Stimulated activated naive CD8-positive, alpha-beta T cell treated with anti-CD3 and anti-CD28 coated beads, Interleukin-15, Interleukin-2, amounts not matched to agents 100 ng/mL and 50 ng/mL, for 24 hours (primary cell): ENCODE measurements around the gene PRH1.

Experiments
- H3K27ac Mint-ChIP-seq: one replicate; pipeline ENCODE4 v1.8.0; 2021; ENCODE audit warnings: mild to moderate bottlenecking, mixed read lengths
- H3K27me3 Mint-ChIP-seq: one replicate; pipeline ENCODE4 v1.8.0; 2021; ENCODE audit warnings: mixed read lengths
- H3K36me3 Mint-ChIP-seq: one replicate; pipeline ENCODE4 v1.8.0; 2021; ENCODE audit warnings: low read depth, mixed read lengths
- H3K4me1 Mint-ChIP-seq: one replicate; pipeline ENCODE4 v1.8.0; 2021; ENCODE audit warnings: low read depth, mixed read lengths
- H3K4me3 Mint-ChIP-seq: one replicate; pipeline ENCODE4 v1.8.0; 2021; ENCODE audit warnings: mild to moderate bottlenecking, mixed read lengths
- H3K9me3 Mint-ChIP-seq: one replicate; pipeline ENCODE4 v1.8.0; 2021; ENCODE audit warnings: mixed read lengths

Gene PRH1

DNA sequence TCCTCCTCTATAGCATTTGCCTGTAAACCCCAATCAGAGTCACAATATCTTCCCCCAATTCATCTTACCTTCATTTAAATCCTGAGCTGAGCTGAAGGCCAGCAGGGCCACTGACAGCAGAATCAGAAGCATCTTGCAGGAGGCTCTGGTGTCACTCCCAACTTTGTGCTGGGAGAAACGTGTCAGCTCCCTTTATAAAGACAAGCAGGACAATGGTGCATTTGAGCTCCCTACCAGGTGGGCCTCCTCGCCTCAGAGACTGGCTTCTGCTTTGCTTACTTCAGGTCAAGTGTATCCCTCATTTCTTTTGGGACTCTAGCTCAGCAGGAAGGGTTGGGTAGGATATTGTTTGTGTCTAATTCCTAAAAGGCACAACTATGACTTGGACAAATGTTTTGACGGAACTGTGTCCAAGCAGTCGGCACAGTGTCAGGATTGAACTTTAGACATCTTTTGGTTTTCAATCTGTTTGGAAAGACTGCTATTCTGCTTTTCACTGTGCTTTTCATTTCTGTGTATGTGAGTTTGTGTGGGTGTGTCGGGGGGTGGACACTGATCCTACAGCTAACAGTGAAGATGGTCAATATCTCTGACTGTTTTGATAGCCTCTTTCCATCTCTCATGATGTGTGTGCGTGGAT is at the start of gene PRH1:
PRH1 (minus strand) TSS at position 170 of the 640 bp plus-strand sequence; CDS start at position 132, 38 bp downstream.
- H3K27ac Mint-ChIP-seq, result no peak within 1 kb of the TSS
- H3K27me3 Mint-ChIP-seq, result no peaks in the 10 kb centered on the region
- no peaks in the 10 kb centered on the region for H3K9me3 Mint-ChIP-seq
- peaks cover 30% of the 10 kb centered on the region for H3K36me3 Mint-ChIP-seq
- no peaks in the 10 kb centered on the region for H3K4me1 Mint-ChIP-seq
- no peak within 1 kb of the TSS for H3K4me3 Mint-ChIP-seq

DNA sequence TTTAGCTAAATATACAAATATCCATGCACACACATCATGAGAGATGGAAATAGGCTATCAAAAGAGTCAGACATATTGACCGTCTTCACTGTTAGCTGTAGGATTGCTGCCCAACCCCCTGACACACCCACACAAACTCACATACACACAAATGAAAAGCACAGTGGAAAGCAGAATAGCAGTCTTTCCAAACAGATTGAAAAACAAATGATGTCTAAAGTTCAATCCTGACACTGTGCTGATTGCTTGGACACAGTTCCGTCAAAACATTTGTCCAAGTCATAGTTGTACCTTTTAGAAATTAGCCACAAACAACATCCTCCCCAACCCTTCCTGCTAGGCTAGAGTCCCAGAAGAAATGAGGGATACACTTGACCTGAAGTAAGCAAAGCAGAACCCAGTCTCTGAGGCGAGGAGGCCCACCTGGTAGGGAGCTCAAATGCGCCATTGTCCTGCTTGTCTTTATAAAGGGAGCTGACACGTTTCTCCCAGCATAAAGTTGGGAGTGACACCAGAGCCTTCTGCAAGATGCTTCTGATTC is 44.8 kb upstream of the PRH1 start, which contains the start of gene PRH2:
PRH2 (plus strand) TSS at position 491 of the 541 bp plus-strand sequence; CDS start at position 529, 38 bp downstream.
- Mint-ChIP-seq H3K9me3 (no peaks in the 10 kb centered on the region), H3K4me1 (no peaks in the 10 kb centered on the region), H3K36me3 (peaks cover 11% of the 10 kb centered on the region), H3K4me3 (no peak within 1 kb of the TSS), H3K27me3 (no peaks in the 10 kb centered on the region), H3K27ac (no peak within 1 kb of the TSS)

DNA sequence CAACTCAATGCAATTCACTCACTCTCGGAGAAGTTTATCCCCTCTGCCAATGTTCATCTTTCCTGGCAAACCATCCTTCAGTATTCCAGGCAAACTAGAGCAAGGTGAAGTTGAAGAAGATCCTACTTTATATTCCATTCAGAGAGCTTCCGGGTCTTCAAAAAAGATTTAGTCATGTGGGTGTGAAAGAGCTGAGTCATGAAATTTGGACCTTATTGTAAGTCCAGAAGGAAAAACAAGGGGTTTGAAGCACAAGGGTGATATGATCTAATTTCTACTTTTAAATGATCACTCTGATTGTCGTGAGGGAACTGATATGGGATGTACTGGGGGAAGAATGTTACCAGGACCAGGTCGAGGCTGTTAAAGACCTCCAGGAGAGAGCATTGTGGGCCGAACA is 42.2 kb upstream of the PRH1 start:
- no peak overlapping the region for H3K27ac Mint-ChIP-seq
- H3K9me3 Mint-ChIP-seq, result no peaks in the 10 kb centered on the region

DNA sequence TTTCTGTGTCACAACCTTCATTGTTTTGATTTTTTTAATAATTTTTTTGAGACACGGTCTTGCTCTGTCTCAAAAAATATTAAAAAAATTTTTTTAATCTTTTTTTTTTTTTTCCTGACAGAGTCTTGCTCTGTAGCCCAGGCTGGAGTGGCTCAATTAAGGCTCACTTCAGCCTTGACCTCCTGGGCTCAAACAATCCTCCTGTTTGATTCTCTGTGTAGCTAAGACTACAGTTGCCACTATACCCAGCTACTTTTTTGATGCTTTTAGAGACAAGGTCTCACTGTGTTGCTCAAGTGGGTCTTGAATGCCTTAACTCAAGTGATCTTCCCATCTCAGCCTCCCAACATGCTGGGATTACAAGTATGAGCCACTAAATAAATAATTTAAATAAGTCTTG is 35.8 kb upstream of the PRH1 start:
- no peaks in the 10 kb centered on the region for H3K27me3 Mint-ChIP-seq
- no peaks in the 10 kb centered on the region for H3K4me1 Mint-ChIP-seq
- no peaks in the 10 kb centered on the region for H3K9me3 Mint-ChIP-seq
- no peak overlapping the region for H3K27ac Mint-ChIP-seq
- no peak overlapping the region for H3K4me3 Mint-ChIP-seq
- no peaks in the 10 kb centered on the region for H3K36me3 Mint-ChIP-seq

More for the DNA sequence above, 42.2 kb upstream of the PRH1 start:
- Mint-ChIP-seq H3K4me3 (no peak overlapping the region), H3K36me3 (peaks cover 5% of the 10 kb centered on the region), H3K27me3 (no peaks in the 10 kb centered on the region), H3K4me1 (no peaks in the 10 kb centered on the region)

DNA sequence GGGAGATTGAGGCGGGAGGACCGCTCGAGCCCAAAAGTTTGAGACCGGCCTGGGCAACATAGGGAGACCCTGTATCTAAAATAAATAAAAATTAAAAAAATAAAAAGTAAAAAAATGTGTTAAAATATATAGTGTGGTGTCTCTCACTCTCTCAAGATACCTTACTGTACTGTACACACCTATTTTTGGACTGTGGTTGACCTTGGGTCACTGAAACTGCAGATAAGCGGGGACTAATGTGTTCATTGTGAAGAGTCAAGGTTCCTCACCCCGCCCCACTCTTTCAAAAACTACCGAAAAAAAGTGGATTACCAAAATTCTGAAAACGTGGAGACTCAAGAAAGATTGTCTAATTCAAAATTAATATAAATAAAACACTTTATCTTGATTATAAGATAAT is 26.3 kb upstream of the PRH1 start:
- no peaks in the 10 kb centered on the region for H3K4me1 Mint-ChIP-seq
- no peaks in the 10 kb centered on the region for H3K27me3 Mint-ChIP-seq
- H3K9me3 Mint-ChIP-seq, result peaks cover 13% of the 10 kb centered on the region
- peaks cover 35% of the 10 kb centered on the region for H3K36me3 Mint-ChIP-seq
- no peak overlapping the region for H3K27ac Mint-ChIP-seq
- no peak overlapping the region for H3K4me3 Mint-ChIP-seq

DNA sequence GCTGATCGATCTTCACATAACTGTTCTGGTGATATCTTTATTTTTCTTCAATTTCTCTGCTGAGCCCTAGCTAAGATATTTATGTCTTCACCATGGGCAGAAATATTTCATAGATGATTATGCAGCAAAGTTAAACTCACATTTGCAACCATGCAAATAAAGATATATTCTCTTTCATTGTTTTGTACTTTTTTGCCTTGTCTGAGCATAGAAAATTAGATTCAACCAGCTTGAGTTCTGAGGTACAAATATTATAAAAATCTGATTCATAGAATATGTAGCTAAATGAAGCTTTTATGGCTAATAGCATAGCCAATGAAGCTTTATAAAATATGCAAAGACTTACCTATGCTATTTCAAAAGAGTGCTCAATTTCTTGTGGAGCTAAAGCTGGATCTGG is 25.4 kb upstream of the PRH1 start, which contains the start of gene TAS2R13:
TAS2R13 (minus strand) TSS at position 101 of the 400 bp plus-strand sequence. CDS start 264 bp downstream, outside the sequence.
- H3K4me3 Mint-ChIP-seq, result no peak within 1 kb of the TSS
- no peaks in the 10 kb centered on the region for H3K4me1 Mint-ChIP-seq
- H3K27me3 Mint-ChIP-seq, result no peaks in the 10 kb centered on the region
- no peak within 1 kb of the TSS for H3K27ac Mint-ChIP-seq
- H3K36me3 Mint-ChIP-seq, result peaks cover 43% of the 10 kb centered on the region
- H3K9me3 Mint-ChIP-seq, result peaks cover 20% of the 10 kb centered on the region

DNA sequence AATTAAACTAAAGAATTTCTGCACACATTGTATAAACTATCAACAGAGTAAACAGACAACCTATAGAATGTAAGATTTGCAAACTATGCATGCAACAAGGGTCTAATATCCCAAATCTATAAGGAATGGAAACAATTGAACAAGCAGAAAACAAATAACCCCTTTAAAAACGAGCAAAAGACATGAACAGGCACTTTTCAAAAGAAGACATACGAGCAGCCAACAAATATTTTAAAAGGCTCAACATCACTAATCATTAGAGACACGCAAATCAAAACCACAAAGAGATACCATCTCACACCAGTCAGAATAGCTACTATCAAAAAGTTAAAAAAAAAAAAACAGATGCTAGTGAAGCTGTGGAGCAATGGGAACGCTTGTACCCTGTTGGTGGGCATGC is 20.6 kb upstream of the PRH1 start:
- H3K27me3 Mint-ChIP-seq, result no peaks in the 10 kb centered on the region
- no peaks in the 10 kb centered on the region for H3K4me1 Mint-ChIP-seq
- peaks cover 37% of the 10 kb centered on the region for H3K9me3 Mint-ChIP-seq
- H3K4me3 Mint-ChIP-seq, result no peak overlapping the region
- H3K36me3 Mint-ChIP-seq, result peaks cover 67% of the 10 kb centered on the region
- H3K27ac Mint-ChIP-seq, result no peak overlapping the region

DNA sequence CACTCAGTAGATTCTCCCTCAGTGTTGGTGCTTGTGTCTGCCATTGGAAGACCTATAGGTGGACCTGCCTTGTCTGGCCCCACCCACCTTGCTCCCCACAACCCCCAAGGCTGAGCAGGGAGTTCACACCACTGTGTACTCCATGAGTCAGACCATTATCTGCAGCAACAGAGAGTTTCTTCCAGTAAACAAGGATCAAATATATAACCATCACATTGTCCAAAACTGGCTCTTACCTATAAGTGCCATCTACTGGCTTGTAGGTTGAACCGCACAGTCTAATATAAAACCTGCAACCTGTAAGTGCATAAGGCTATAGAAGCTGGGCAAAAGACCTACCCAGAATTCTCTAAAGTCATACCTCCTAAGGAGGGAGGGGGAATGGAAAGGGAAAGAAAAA is 17.4 kb upstream of the PRH1 start:
- Mint-ChIP-seq H3K4me1 (no peaks in the 10 kb centered on the region), H3K4me3 (no peak overlapping the region), H3K36me3 (peaks cover 60% of the 10 kb centered on the region), H3K27ac (no peak overlapping the region), H3K9me3 (peaks cover 42% of the 10 kb centered on the region), H3K27me3 (no peaks in the 10 kb centered on the region)

DNA sequence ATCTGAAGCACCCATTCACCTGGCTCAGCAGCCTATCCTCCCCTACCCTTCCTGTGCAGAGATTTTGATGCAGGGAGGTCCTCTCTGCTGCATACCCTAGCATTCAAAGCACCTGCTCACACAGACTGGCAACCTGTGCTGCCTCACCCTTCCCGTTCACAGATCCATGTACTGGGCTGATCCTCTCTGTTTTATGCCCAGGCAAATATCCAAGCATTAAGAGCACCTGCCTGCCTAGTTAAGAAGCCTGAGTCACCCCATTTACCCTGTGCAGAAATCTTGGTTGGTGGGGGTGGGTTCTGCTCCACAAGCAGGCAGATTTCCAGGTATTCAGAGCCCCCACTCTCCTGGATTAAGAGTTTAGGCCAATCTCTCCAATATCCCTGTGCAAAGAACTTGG is 16.9 kb upstream of the PRH1 start:
- Mint-ChIP-seq H3K27ac (no peak overlapping the region), H3K9me3 (peaks cover 40% of the 10 kb centered on the region), H3K4me3 (no peak overlapping the region), H3K27me3 (no peaks in the 10 kb centered on the region), H3K4me1 (no peaks in the 10 kb centered on the region), H3K36me3 (peaks cover 55% of the 10 kb centered on the region)

DNA sequence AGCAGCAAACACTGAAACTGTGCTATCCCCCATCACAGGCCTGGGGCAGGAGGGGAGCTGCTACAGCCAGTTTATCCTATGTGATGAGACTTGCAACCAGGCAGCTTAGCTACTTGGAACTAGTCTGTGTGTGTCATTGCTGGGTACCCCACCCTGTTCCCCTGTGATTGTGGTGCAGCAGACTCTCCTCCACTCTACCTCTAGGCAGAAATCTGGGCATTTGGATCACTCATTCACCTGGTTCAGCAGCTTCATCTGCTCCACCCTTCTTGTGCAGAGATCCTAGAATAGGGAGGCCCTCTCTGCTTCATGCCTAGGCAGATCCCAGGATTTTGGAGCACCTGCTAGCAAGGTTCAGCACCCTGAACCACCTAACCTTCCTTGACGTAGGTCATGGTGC is 16.5 kb upstream of the PRH1 start:
- no peak overlapping the region for H3K27ac Mint-ChIP-seq
- peaks cover 51% of the 10 kb centered on the region for H3K36me3 Mint-ChIP-seq
- H3K4me1 Mint-ChIP-seq, result no peaks in the 10 kb centered on the region
- H3K9me3 Mint-ChIP-seq, result peaks cover 36% of the 10 kb centered on the region
- H3K27me3 Mint-ChIP-seq, result no peaks in the 10 kb centered on the region
- no peak overlapping the region for H3K4me3 Mint-ChIP-seq

DNA sequence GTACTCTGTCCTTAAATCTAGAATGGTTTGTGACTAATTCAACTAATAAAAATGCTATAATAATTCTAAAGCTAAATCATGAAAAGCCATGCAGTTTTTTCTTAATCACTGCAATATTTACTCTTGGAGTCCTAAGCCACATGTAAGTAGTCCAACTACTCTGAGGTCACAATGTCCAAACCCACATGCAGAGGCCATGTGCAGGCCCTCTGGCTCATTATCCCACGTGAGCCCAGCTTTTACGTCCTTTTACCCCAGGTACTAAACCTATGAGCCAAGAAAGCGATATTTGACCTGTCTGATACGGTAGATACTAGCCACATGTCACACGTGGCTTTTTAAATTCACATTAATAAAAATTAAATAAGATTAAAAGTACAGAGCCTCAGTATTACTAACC is 12.8 kb upstream of the PRH1 start:
- H3K9me3 Mint-ChIP-seq, result peaks cover 15% of the 10 kb centered on the region
- H3K4me1 Mint-ChIP-seq, result no peaks in the 10 kb centered on the region
- H3K36me3 Mint-ChIP-seq, result peaks cover 26% of the 10 kb centered on the region

DNA sequence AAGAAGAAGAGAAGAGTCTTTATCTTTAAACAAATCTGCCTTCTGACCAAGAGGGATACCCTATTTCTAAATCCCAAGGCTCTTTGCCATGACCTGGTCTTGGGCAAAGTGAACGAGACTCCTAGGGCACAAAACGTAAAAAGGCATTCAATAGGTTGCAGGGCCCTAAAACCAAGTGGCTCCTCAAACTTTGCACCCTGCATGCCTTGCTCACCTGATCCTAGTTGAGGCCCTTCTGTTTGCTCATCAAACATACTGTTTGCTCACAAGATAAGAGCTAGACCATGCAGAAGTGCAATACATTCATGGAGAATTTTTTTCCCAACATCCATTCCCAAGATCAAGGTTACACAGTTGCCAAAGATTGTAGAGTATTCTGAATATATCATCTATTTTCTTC is 7.9 kb upstream of the PRH1 start:
- Mint-ChIP-seq H3K27ac (no peak overlapping the region), H3K27me3 (no peaks in the 10 kb centered on the region), H3K9me3 (no peaks in the 10 kb centered on the region), H3K36me3 (peaks cover 24% of the 10 kb centered on the region), H3K4me3 (no peak overlapping the region), H3K4me1 (no peaks in the 10 kb centered on the region)

More for the DNA sequence above, 12.8 kb upstream of the PRH1 start:
- Mint-ChIP-seq H3K27ac (no peak overlapping the region), H3K27me3 (no peaks in the 10 kb centered on the region), H3K4me3 (no peak overlapping the region)

DNA sequence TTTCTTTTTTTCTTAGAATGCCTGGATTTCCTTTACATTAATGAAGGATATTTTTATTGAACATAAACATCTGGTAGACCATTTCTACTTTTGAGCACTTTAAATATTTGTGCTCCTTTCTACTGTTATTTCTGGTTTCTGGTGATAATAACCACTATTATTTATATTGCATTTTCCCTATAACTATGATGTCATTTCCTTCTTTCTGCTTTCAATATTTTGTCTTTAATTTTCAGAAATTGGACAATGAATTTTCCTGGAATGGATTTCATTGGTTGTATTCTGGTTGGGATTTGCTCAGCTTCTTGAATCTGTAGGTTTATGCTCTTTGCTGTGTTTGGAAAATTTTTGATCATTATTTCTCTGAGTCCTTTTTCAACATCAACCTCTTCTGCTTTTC is 5.2 kb upstream of the PRH1 start:
- no peak overlapping the region for H3K4me3 Mint-ChIP-seq
- H3K9me3 Mint-ChIP-seq, result no peaks in the 10 kb centered on the region
- no peaks in the 10 kb centered on the region for H3K27me3 Mint-ChIP-seq
- no peaks in the 10 kb centered on the region for H3K4me1 Mint-ChIP-seq
- H3K36me3 Mint-ChIP-seq, result peaks cover 18% of the 10 kb centered on the region
- no peak overlapping the region for H3K27ac Mint-ChIP-seq

DNA sequence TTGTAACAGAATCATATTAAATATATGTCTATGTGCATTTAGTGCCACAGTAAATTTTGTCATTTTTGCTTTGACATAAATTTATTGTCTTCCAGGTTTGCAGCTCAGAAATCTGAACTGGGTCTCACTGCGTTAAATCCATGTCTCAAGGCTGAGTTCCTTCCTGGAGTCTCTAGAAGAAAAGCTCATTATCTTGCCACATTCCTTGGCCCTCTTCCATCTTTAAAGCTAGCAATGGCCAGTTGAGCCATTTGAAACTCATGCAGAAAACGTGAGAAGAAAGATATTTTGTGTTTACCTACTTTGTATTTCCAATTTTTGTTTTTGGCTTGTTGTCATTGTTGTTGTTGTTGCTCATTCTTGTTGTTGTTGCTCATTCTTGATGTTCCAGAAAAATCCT is 10.7 kb downstream of the PRH1 start:
- Mint-ChIP-seq H3K27ac (no peak overlapping the region), H3K27me3 (no peaks in the 10 kb centered on the region), H3K4me3 (no peak overlapping the region), H3K9me3 (peaks cover 21% of the 10 kb centered on the region), H3K4me1 (no peaks in the 10 kb centered on the region), H3K36me3 (peaks cover 44% of the 10 kb centered on the region)

DNA sequence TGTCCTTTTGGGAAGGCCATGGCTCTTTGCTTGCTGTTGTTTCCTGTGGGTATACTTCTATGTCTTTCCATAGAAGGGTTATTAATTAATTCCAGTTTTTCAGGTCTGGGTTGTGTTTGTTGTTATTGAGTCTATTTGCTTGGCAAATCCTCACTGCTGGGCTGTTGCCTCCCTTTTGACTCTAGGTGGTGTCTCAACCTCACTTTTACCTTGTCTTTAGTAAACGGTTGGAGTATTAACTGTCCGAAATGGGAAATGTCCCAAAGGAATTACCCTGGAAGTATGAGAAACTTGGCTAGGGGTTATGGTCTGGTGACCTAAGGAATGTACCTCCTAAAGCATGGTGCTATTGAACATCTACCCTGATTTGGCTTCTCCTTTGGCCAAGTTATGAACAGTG is 16.7 kb downstream of the PRH1 start:
- Mint-ChIP-seq H3K9me3 (peaks cover 18% of the 10 kb centered on the region), H3K27me3 (no peaks in the 10 kb centered on the region), H3K4me1 (no peaks in the 10 kb centered on the region), H3K36me3 (peaks cover 63% of the 10 kb centered on the region), H3K27ac (no peak overlapping the region), H3K4me3 (no peak overlapping the region)
